ENCODE measurements around the gene FAM222A. TPM values are rescaled to one million over a fixed set of nuclear protein-coding genes. Genes with fewer than 3 reads are reported as not detected.

The FAM222A gene
- total RNA-seq, 1 experiment from 2014 or later: 12.8 TPM

- H3K36me3 ChIP-seq (ENCODE audit: control insufficient read depth, insufficient read depth, low read length): no peaks in the 10 kb centered on the region
- in situ Hi-C loops (cut with HindIII; ENCODE audit: low pct_unique_long_range_greater_than_20kb, low sequenced_read_pairs) (no loop called here), intact Hi-C loops (cut with micrococcal nuclease; ENCODE audit: unreplicated experiment) (no loop called here)
- DNase-seq (ENCODE audit: low read depth, low spot score) (no peak), ATAC-seq (peak; percentile 42; the same call in 1 of the 2 replicates)
- ChIA-PET POLR2A (no interaction called here), CTCF (no interaction called here)
- no peak overlapping the region for H3K4me3 ChIP-seq (ENCODE audit: low read depth in 2 of 2, low read length in 2 of 2)
- BruUV-seq (replicated peaks): no TSS peak
- no peaks in the 10 kb centered on the region for H3K27me3 ChIP-seq (ENCODE audit: control insufficient read depth, insufficient read depth, low read length)
- TF ChIP-seq SIN3A (IDR thresholded peaks at IDR 0.05; ENCODE audit: borderline replicate concordance, insufficient read depth, low read depth, low read length) (no peak), TCF7L2 (IDR thresholded peaks at IDR 0.05; ENCODE audit: low read depth, low read length) (no peak), REST (IDR thresholded peaks at IDR 0.05; ENCODE audit: insufficient read depth in 1 of 2, low read depth in 2 of 2, low read length in 1 of 2) (no peak), POLR2AphosphoS5 (IDR thresholded peaks at IDR 0.05; ENCODE audit: low read depth, low read length) (no peak), CTCF (IDR thresholded peaks at IDR 0.05) (no peak)
- H3K9me3 ChIP-seq (ENCODE audit: control insufficient read depth, insufficient read depth, low read depth, low read length): no peaks in the 10 kb centered on the region
- H3K27ac ChIP-seq (ENCODE audit: low read length): no peak overlapping the region
- no peaks in the 10 kb centered on the region for H3K4me1 ChIP-seq (ENCODE audit: control insufficient read depth, insufficient read depth, low read length)
Observed at GRCh38 chr12:109786799-109787198, 73.2 kb downstream of the FAM222A start.

- Histone ChIP-seq H3K27ac (ENCODE audit: low read length) (no peak overlapping the region), H3K4me1 (ENCODE audit: control insufficient read depth, insufficient read depth, low read length) (no peaks in the 10 kb centered on the region), H3K9me3 (ENCODE audit: control insufficient read depth, insufficient read depth, low read depth, low read length) (no peaks in the 10 kb centered on the region), H3K27me3 (ENCODE audit: control insufficient read depth, insufficient read depth, low read length) (no peaks in the 10 kb centered on the region; the same call in 1 of the 2 replicates), H3K36me3 (ENCODE audit: control insufficient read depth, insufficient read depth, low read length) (no peaks in the 10 kb centered on the region), H3K4me3 (ENCODE audit: low read depth in 2 of 2, low read length in 2 of 2) (no peak overlapping the region)
- POLR2A ChIA-PET: no interaction called here
- BruUV-seq (replicated peaks): no TSS peak
- intact Hi-C loops (cut with micrococcal nuclease; ENCODE audit: unreplicated experiment): no loop called here
- DNase-seq (ENCODE audit: low read depth, low spot score) (no peak), ATAC-seq (no peak)
- TF ChIP-seq POLR2AphosphoS5 (IDR thresholded peaks at IDR 0.05; ENCODE audit: low read depth, low read length) (no peak), TCF7L2 (IDR thresholded peaks at IDR 0.05; ENCODE audit: low read depth, low read length) (no peak), SIN3A (IDR thresholded peaks at IDR 0.05; ENCODE audit: borderline replicate concordance, insufficient read depth, low read depth, low read length) (no peak), CTCF (IDR thresholded peaks at IDR 0.05) (no peak), REST (IDR thresholded peaks at IDR 0.05; ENCODE audit: insufficient read depth in 1 of 2, low read depth in 2 of 2, low read length in 1 of 2) (no peak)
- in situ Hi-C loops (cut with HindIII; ENCODE audit: low pct_unique_long_range_greater_than_20kb, low sequenced_read_pairs): no loop called here
- CTCF ChIA-PET: interaction anchor here (0.5 kb wide), 1 partner anchor 109 kb away, joined by 3 read pairs; no protein-coding TSS in a partner anchor
Observed at GRCh38 chr12:109789526-109790048, 76.0 kb downstream of the FAM222A start.
